OCI-LY3 (cell line): Measurements from ENCODE around the gene CDKN2D.

Experiments used
- EZH2phosphoT487 ChIP-seq: fragments of 200-600 bp; shearing (Covaris generic); IDR thresholded peaks from 2 replicates; pipeline ENCODE4 v1.6.1; 2018; ENCODE audit warnings: antibody characterized with exemption, mixed run types, low read depth
- TF ChIP-seq, protein P1 (sequence below): fragments of 200-600, 300-600 bp; sonication (generic); IDR thresholded peaks from 2 replicates; pipeline ENCODE4 v1.5.1; 2014; ENCODE audit warnings: antibody characterized with exemption, low read length, low read depth

DNA sequence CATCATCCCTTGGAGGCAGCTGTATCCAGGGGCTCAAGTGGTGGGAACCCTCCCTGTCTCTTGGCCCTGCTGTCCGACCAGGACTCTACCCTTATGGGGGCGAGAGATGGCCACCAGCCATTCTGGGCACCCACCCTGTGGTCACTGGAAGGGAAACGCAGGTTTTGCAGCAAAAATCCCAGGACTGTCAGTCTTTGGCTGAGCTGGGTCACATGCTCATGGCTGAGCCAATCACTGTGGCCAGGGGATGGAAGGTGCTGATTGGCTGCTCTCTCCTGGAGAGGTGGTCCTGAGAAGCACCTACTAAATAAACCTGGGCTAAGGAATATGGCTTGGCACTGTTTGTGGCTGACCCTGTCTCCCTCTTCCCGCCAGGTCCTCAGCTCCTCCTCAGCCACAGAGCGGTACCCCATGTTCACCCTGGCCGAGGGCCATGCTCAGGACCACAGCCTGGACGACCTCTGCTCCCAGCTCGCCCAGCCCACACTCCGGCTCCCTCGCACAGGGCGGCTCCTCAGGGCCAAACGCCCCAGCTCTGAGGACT lies 16.2 kb downstream of the CDKN2D start:
- TF ChIP-seq, protein P1, sequence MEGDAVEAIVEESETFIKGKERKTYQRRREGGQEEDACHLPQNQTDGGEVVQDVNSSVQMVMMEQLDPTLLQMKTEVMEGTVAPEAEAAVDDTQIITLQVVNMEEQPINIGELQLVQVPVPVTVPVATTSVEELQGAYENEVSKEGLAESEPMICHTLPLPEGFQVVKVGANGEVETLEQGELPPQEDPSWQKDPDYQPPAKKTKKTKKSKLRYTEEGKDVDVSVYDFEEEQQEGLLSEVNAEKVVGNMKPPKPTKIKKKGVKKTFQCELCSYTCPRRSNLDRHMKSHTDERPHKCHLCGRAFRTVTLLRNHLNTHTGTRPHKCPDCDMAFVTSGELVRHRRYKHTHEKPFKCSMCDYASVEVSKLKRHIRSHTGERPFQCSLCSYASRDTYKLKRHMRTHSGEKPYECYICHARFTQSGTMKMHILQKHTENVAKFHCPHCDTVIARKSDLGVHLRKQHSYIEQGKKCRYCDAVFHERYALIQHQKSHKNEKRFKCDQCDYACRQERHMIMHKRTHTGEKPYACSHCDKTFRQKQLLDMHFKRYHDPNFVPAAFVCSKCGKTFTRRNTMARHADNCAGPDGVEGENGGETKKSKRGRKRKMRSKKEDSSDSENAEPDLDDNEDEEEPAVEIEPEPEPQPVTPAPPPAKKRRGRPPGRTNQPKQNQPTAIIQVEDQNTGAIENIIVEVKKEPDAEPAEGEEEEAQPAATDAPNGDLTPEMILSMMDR, result no peak
- no peak for TF ChIP-seq EZH2phosphoT487
